ENCODE measurements around the gene FAM72C. TPM values are rescaled to one million over a fixed set of nuclear protein-coding genes. Genes with fewer than 3 reads are reported as not detected.
"Not testable (repeated sequence)": the region's sequence is repeated elsewhere in the genome, so short reads cannot be mapped to it uniquely, and the experiment has no call there.

Gene FAM72C
- total RNA-seq, 1 experiment from 2014 or later: 1.8 TPM

DNA sequence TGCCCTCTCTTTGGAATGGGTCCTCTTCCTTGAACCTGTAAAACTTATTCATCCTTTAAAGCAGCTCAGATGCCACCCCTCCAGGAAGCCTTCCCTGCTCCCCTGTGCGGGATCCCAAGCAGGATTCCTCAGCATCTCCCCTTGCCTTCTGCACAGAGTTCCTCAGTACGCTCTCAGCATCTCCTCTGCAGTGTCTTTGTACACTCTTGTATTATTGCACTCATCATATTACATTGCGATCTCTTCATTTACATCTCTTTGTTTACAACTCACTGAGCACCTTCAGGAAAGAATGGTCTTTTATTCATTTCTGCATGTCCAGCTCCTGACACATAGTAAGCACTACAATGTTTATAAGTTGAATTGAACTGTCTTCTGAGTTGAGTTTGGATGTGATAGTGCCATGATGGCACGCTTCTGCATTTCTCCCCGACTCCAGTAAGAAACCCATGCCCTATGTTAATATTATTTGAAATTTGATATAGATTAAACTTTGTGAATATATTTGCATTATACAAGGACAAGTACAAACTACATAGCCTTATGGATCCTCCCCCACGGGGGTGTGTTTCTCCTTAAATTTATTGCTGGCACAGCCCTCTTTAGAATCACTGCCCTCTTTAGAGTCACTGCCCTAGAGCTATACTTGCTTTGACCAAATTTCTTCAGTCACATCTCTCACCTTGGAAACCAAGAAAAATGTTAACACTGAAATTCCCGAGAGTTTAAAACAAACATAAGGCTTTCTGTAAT lies 13.1 kb upstream of the FAM72C start:
- DNase-seq (ENCODE audit: low read depth): not testable (repeated sequence)

DNA sequence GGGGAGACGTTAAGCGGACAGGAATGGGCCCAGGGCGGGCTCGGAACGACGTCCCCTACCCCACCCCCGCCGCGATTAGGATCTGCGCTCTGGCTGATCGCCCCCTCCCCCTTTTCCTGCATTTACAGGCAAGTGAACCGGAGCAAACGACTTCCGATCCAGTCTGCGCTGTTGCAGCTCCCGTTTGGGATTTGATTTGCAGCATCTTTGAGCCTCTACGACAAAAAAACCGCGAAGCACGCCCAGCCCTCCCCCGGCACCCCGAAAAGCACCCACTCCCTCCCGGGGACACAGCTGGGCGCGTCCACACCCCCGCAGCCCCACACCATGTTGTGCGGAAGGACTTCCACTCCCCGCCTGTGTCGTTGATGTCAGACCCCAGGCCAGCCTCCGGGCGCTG lies 2.6 kb upstream of the FAM72C start:
- not testable (repeated sequence) for DNase-seq (ENCODE audit: low read depth)

DNA sequence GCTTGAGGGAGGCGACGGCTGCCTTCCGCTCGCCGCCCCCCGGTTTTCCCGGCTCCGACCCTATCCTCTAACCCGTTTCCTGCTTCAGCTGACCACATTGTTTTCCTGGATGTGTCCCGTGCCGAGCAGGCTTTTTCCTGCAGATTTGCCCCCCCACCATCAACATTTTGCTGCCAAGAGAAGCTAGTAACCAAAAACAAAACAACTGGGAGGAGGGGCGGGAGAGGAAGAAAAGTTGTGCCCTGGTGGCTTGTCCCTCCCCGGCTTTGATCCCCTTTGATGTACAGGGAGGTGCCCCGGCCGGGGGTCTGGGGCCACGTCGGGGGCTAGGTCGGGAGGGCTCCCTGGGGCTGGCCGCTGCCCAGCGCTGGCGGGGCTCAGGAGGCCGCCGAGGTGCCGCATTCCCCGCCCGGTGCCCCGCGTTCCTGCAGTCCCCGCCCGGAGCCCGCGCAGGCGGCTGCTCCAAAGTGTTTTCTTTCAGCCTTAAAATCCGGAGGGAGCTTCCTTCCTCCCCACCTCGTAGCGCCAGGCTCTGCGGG lies 2.2 kb upstream of the FAM72C start:
- not testable (repeated sequence) for DNase-seq (ENCODE audit: low read depth)

DNA sequence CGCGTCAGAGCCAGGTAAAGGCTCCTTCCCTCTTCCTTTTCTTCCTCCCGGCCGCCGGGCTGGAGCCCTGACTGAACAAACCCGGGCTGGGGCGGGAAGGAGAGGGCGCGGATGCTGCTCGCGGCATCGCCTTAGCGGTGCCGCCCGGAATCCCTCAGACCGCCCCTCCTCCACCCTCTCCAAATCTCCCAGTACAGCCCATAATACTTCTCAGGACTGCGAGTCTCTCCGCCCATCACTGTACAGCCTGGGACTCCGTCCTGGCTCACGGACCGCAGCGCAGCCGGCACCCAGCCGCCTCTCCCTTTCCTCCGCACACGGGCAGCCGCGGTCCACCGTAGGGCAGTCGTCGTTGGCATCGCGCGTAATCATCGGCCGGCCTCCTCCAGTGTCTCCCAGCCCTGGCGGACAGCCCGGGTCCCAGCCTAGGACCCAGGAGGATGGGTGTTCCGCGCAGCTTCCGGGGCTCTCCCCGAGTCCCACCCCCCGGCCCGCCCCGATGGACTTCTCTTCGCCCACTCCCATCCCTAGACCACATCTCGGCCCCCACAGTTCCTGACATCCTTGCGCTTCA lies 1.1 kb upstream of the FAM72C start:
- DNase-seq (ENCODE audit: low read depth): not testable (repeated sequence)

DNA sequence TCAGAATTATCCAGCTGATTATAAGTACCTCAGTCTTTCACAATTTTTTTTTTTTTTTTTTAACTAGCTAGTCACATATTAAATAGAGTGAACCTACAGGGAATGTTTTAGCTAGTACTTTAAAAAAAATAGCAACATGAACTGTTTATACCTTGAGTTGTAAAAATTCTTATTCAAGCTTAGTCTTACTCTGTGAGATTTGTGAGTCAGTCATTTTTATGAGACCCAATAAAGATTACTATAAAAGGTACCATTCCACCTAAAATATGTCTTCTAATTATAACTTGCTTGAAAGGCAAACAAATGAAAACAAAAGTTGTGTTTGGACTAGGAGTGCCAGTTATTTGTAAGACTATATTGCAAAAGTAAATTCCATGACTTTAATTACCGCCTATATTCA lies 5.9 kb downstream of the FAM72C start:
- not testable (repeated sequence) for DNase-seq (ENCODE audit: low read depth)

DNA sequence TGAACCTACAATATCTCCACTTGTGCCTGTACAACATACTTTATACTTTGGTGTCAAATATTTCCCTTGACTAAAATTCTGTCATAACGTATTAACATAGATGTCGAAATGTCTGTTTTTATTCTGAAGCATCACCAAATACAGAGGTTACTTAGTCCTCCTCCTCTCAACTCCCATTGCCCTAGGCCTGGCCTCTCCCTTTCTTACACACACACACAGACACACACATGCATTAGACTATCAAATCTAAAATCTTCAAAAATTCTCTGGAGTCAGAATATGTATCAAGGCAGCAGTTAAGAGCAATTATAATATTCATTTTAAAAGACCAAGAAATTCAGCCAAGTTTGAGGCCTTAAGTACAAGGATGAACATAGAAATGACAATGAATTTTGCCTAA lies 7.5 kb downstream of the FAM72C start:
- DNase-seq (ENCODE audit: low read depth): not testable (repeated sequence)

DNA sequence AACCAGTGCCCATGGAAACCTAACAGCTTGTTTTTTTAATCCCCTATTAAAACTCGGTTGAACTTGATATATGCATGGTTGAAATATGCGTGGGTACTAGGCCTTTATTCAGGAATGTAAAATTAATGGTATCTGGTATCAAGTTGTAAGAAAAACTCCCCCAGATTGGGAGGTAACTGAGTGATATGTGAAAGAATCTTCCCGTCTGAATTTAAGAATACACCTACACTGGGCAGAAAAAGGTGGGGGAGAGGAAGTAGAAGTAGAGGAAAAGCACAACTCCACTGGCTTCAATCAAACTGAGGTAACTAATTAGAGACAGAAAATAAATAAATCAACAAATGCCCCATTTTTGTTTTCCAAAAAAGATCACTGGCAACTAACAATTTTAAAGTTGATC lies 15.9 kb downstream of the FAM72C start:
- DNase-seq (ENCODE audit: low read depth): not testable (repeated sequence)

DNA sequence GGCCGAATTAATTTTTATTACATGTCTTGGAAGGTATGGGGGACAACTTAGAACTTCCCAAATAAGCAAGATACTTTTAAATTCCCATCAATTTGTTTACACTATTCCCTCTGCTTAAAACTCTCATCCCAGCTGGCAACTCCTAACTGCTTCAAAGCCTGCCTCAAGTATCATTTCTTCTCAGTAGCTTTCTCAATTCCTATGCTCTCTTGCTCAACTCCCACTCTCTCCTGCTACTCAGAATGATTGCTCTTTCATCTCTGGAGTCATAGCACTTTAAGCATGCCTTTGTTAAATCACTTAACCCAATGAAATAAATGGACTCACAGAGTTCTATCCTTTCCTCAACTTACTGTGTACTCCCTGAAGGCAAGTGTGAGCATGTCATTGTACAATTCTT lies 18.9 kb downstream of the FAM72C start:
- not testable (repeated sequence) for DNase-seq (ENCODE audit: low read depth)

DNA sequence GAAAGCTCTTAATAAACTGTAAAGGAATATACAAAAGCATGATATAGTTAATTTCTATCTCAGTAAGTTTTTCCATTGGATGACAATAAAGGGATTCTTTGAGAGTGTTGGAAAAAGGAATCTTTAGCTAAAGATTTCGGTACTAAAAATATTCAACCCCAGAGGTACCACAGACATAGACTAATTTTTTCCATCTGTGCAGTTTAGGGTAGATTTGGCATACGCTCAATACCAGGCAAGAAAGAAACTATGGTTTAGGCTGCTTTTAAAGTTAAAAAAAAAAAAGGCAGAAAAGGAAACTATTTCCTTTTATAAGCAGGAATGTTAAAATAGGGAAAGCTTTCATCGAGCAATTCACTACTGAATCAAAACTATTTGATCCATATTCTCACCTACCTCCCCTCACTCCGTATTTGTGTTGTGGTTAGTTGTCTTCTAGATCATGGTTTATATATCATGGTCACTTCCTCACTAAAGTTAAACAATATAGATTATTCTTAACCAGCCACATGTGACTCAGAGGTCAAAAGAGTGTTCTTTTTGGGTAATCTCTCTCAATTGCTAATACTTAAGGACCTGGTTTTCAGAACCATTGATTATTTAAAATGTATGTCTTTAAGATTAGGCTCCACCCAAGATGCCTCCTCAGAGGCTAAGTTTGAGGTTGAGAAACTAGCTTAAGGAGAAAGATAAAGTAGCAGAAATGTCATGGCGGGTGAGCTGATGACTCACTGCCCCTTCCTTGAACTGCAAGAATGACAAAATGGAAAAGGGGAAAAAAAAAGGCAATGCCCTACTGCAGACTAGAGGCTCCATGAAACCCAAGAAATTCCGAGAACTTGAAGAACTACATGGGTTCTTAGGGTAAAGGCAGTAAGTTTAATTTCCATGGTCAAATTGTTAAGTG lies 20.0 kb downstream of the FAM72C start:
- not testable (repeated sequence) for DNase-seq (ENCODE audit: low read depth)

DNA sequence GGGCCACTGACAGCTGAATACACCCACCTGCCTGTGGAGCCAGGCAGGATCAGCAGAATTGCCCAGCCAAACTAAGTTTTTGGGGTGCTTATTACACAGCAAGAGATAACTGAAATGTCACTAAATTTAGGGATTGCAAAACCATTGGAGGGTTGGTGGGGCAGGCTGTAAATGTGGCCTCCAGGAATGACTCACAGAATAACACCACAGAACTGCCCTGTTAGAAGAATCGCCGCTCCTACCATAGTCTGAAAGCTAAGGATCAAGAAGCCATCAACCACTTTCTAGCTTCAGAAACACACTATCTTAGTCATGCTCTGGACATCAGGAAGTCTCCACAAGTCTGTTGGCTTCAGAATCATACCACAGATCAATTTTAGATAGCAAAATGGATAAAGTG lies 24.0 kb downstream of the FAM72C start:
- DNase-seq (ENCODE audit: low read depth): not testable (repeated sequence)

DNA sequence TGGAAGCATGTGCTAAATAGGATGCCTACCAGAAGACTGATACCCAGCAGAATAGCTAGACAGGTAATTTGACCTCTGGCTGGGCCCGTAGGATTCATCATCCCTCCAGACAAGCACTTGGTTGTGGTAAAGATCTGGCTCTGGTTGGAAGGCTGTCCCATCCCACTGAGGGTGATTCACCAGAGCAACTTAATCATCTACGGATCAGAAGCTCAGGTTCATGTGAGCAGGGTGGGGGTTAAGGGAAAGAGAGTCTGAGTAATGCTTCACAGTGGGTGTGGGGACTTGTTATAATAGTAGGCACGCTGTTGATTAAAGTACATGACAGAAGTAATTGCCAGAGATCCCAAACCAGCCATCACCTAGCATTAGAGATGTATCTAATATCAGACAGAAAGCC lies 26.5 kb downstream of the FAM72C start:
- not testable (repeated sequence) for DNase-seq (ENCODE audit: low read depth)

DNA sequence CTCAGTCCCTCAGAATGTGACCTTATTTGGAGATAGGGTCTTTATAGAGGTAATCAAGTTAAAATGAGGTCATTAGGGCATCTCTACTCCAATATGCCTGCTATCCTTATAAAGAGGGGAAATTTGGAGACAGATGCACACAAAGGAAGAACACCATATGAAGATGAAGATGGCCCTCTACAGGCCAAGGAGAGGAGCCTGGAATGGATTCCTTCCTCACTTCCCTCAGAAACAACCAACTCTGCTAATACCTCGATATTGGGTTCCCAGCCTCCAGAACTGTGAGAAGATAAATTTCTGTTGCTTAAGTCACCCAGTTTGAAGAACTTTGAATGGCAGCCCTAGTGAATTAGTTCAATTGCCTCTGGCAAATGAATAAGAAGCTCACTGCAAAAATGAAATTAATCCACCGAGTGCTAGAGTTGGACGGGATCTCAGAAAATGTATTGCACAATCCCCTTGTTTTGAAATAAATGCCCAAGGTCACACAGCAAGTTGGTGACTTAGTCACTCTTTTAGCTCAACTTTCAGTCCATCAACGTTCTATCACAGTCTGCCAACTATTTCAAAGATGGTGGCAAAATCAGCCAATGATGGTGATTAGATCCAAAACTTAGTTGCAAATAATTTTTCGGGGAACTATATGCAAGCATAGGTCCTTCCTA lies 27.1 kb downstream of the FAM72C start:
- DNase-seq (ENCODE audit: low read depth): not testable (repeated sequence)

DNA sequence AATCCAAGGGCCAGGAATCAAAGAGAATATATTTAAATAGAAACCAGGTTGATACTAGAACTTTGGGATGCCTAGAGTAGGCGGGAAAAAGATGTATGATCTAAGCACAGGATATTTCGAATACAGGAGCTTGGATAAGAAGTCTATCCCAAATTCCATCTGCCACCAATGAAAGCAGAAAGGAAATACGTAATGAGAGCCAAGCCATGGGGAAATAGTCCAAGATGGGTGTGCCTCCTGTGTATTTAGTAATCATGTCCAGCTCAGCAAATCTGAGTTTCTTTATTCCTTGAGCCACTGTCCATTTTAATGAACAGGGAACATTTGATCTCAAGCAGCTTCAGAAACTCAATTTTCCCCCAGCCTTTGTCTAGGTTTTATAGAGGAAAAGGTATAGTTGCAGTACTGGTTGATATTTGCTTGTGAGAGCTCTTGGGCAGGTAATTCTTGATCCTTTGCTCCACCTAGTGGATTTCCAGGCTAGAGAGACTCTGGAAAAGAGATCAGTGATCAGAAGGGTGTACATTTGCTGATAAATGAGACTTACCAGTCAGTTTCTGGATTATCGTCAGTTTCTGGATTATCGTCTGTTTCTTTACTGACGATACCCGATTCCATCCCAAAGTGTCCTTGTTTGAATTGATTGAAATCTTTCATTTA lies 28.3 kb downstream of the FAM72C start:
- DNase-seq (ENCODE audit: low read depth): not testable (repeated sequence)

DNA sequence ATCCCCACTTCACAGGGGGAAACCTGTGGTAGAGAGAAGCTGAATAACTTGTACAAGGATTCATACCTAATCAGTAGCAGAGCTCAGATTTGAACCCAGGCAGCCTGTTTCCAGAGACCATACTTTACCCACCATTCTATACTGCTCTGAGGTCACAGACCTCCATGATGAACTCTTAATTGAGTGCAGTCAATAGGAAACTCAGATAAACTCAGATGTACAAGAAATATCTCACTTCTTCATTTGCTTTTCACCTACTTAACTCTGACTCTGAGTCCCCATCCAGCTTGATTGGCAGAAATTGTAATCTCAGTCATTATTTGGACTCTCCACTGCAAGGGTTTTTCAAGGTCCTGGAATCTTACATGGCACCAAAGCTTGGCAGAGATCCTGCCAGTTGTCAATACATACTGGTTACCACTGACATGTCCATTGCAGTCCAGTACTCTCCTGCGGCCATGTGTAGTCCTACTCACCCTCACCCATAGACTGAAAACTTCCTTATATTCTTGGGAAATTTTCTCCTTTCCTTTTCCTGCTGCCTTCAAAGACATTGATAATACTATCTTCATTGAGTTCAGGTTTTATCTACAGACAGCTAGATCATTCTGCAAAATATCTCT lies 29.4 kb downstream of the FAM72C start:
- not testable (repeated sequence) for DNase-seq (ENCODE audit: low read depth)

DNA sequence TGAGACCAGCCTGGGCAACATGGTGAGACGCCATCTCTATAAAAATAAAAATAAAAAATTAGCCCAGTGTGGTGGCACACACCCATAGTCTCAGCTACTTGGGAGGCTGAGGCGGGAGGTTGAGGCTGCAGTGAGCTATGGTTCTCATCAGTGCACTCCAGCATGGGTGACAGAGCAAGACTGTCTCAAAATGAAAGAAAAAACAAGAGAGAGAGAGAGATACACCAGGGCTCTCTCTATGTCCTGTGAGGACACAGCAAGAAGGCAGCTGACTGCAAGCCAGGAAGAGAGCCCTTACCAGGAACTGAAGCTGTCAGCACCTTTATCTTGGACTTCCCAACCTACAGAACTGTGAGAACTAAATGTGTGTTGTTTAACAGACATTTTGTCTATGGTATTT lies 32.1 kb downstream of the FAM72C start:
- not testable (repeated sequence) for DNase-seq (ENCODE audit: low read depth)

DNA sequence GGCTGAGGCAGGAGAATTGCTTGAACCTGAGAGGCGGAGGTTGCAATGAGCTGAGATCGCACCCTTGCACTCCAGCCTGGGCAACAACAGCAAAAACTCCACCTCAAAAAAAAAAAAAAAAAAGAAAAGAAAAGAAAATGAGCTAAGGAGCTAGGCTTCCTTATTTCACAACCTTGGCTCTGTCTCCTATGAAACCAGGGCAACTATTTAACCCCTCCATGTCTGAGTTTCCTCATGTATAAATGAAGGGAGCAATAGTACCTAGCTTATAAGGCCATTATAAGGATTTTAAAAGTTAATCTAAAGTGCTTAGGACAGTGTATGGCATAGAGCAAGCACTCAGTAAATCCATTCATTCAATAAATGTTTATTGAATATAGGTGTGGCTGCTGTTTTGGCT lies 32.9 kb downstream of the FAM72C start:
- not testable (repeated sequence) for DNase-seq (ENCODE audit: low read depth)

DNA sequence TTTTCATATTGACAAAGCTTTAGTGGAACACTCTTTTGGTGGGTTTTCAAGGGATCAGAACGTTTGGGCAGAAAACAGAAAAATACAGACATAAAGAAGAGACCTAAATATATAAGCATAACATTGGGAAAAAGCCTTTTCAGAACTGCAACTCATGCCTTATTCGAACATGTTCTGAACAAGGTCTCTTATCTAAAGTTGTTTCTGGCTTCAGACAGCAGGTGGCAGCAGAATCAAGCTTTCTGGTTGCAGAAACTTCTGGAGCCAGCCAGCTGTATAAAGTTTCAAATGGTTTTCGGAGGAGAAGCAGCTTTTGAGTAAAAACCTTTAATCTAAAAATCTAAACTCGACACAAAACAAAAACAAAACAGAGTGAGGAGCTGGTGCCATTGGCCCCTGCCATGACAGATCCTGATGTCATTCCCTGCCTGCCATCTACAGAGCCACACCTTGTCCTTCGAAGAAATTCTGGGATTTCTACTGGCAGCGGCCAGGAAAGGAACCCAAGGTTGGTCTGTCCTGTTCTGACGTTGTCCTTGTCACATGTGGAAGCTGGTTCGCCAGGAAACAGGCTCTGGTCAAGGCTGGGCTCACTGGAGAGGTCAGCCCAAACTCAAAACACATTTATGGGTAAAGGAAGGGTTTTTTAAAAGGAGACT lies 35.2 kb downstream of the FAM72C start:
- not testable (repeated sequence) for DNase-seq (ENCODE audit: low read depth)

DNA sequence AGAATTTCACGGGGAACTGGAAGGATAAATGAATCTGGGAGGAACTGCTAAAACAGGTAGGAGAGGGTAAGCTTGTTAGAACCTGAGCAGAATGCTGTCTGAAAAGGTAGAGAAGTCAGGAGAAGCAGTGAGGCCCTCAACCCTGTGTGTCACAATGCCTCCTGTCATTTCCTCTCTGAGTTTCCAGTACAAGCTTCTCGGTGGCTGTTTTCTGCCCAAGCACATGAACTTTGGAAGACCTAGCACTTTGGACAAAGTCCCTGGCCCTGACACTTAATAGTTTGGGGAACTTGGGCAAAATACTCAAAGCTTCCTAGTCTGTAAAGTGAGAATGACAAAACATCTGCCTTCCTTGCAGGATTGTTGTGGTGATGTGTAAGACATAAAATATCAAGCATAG lies 52.7 kb downstream of the FAM72C start:
- not testable (repeated sequence) for DNase-seq (ENCODE audit: low read depth)

DNA sequence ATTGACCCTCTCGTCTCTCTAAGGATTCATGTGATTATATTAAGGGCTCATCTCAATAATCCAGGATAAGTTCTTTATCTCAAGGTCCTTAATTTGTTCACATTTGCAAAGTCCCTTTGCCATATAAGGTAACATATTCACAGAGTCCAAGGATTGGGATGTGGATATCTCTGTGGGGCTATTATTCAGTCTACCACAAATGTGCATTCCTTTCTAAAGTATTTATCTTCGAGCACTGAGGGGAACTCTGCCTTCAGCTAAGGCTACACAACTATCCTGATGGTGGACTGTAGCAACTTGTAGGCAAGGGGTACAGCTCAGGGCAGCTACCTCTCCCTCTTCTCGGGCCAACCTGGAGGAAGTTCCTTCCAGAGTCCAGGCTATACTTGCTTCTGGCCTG lies 53.2 kb downstream of the FAM72C start:
- not testable (repeated sequence) for DNase-seq (ENCODE audit: low read depth)

DNA sequence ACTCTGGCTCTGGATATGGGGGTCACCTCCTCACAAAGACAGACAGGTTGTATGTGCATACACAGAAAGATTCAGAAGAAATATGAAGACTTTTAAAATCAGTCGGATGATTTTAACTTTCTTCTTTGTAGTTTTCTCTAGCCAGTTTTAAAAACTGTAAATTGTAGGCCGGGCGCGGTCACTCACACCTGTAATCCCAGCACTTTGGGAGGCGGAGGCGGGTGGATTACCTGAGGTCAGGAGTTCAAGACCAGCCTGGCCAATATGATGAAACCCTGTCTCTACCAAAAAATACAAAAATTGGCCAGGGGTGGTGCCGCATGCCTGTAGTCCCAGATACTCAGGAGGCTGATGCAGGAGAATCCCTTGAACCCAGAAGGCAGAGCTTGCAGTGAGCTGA lies 58.1 kb downstream of the FAM72C start:
- DNase-seq (ENCODE audit: low read depth): not testable (repeated sequence)
